ENCODE data around the gene ALDOA. TPM values are rescaled to one million over a fixed set of nuclear protein-coding genes. Genes with fewer than 3 reads are reported as not detected.
"Not testable (repeated sequence)": the region's sequence is repeated elsewhere in the genome, so short reads cannot be mapped to it uniquely, and the experiment has no call there.

The ALDOA gene
- total RNA-seq: 100 to 1,000 TPM; 306 to 384 TPM

- peak; percentile 93 to 98 (median 97) for TF ChIP-seq POLR2A (IDR thresholded peaks at IDR 0.05)
- TF ChIP-seq CTCF (IDR thresholded peaks at IDR 0.05): peak in 2 of 7 experiments; percentile 12 to 18
- H3K9me3 ChIP-seq: no peaks in the 10 kb centered on the region
- peak; percentile 89 for ATAC-seq
- H3K27ac ChIP-seq: peak within 1 kb of the TSS; percentile 86 to 99 (median 94)
- H3K36me3 ChIP-seq (replicated peaks in 1 of 2; ENCODE audit: insufficient read depth in 1 of 2, low read depth in 2 of 2): peaks cover 10 to 19% of the 10 kb centered on the region in 2 donors
- no peaks in the 10 kb centered on the region for H3K27me3 ChIP-seq
- peaks cover 45% of the 10 kb centered on the region for H3K4me1 ChIP-seq
- intact Hi-C loops (cut with DNase I): no loop called here
- WGBS, 2 donors: 1% methylated on average over 27 to 91 of the region's 99 CpGs
- DNase-seq: peak; percentile 96 to 98 (median 98)
- H3K4me3 ChIP-seq: peak within 1 kb of the TSS; percentile 52 to 83
Measured at GRCh38 chr16:30065102-30065942, at the start of gene ALDOA. Gene ALDOA, plus strand, starts transcription at chr16:30065760. Its CDS starts 1,138 bp downstream, at chr16:30066898.

GRCh38 chr16:30016555-30017276, 48.8 kb upstream of the ALDOA start:
- peaks cover 0 to under 1% of the 10 kb centered on the region in 2 donors for H3K27me3 ChIP-seq
- TF ChIP-seq CTCF (IDR thresholded peaks at IDR 0.05): no peak
- TF ChIP-seq POLR2A (IDR thresholded peaks at IDR 0.05): no peak
- DNase-seq (no peak), ATAC-seq (no peak)
- no peaks in the 10 kb centered on the region for H3K9me3 ChIP-seq
- no peaks in the 10 kb centered on the region for H3K36me3 ChIP-seq (replicated peaks in 1 of 2; ENCODE audit: insufficient read depth in 1 of 2, low read depth in 2 of 2)
- no peak overlapping the region for H3K4me3 ChIP-seq
- intact Hi-C loops (cut with DNase I): no loop called here
- 56 to 60% methylated on average over 8 of the region's 8 CpGs for WGBS, 2 donors
- no peak overlapping the region for H3K27ac ChIP-seq
- H3K4me1 ChIP-seq: peaks cover 12% of the 10 kb centered on the region

- WGBS, 2 donors: 95 to 97% methylated on average over 2 of the region's 2 CpGs
- no peaks in the 10 kb centered on the region for H3K9me3 ChIP-seq
- H3K36me3 ChIP-seq (replicated peaks in 1 of 2; ENCODE audit: insufficient read depth in 1 of 2, low read depth in 2 of 2): no peaks in the 10 kb centered on the region
- H3K27ac ChIP-seq: no peak overlapping the region
- no peak for TF ChIP-seq CTCF (IDR thresholded peaks at IDR 0.05)
- TF ChIP-seq POLR2A (IDR thresholded peaks at IDR 0.05): no peak
- no peak for DNase-seq
- no peaks in the 10 kb centered on the region for H3K27me3 ChIP-seq
- peaks cover 14% of the 10 kb centered on the region for H3K4me1 ChIP-seq
- ATAC-seq: no peak
- no peak overlapping the region for H3K4me3 ChIP-seq
- intact Hi-C loops (cut with DNase I): no loop called here
Measured at GRCh38 chr16:30017277-30017656, 48.3 kb upstream of the ALDOA start.

- H3K27ac ChIP-seq; H3K9me3 ChIP-seq; ATAC-seq; intact Hi-C loops (cut with DNase I); H3K27me3 ChIP-seq; H3K4me3 ChIP-seq; DNase-seq; H3K36me3 ChIP-seq (replicated peaks in 1 of 2; ENCODE audit: insufficient read depth in 1 of 2, low read depth in 2 of 2): not testable (repeated sequence)
- WGBS, 2 donors: 72 to 76% methylated on average over 4 of the region's 4 CpGs
- peaks cover 14% of the 10 kb centered on the region for H3K4me1 ChIP-seq
Measured at GRCh38 chr16:30017937-30018336, 47.6 kb upstream of the ALDOA start.

- H3K9me3 ChIP-seq: no peaks in the 10 kb centered on the region
- no peaks in the 10 kb centered on the region for H3K36me3 ChIP-seq (replicated peaks in 1 of 2; ENCODE audit: insufficient read depth in 1 of 2, low read depth in 2 of 2)
- DNase-seq (no peak), ATAC-seq (no peak)
- TF ChIP-seq POLR2A (IDR thresholded peaks at IDR 0.05) (no peak), CTCF (IDR thresholded peaks at IDR 0.05) (no peak)
- intact Hi-C loops (cut with DNase I): no loop called here
- no peaks in the 10 kb centered on the region for H3K27me3 ChIP-seq
- H3K27ac ChIP-seq: no peak overlapping the region
- WGBS, 2 donors: 59 to 60% methylated on average over 4 of the region's 4 CpGs
- no peak overlapping the region for H3K4me3 ChIP-seq
- H3K4me1 ChIP-seq: peaks cover 14% of the 10 kb centered on the region
Measured at GRCh38 chr16:30018731-30019158, 46.8 kb upstream of the ALDOA start.
